ENCODE data around the gene PLAU. TPM values are rescaled to one million over a fixed set of nuclear protein-coding genes. Genes with fewer than 3 reads are reported as not detected.

Gene PLAU
- total and polyA plus RNA-seq, 9 of the 15 experiments (the other 6 are each of a cell fraction or from before 2014, with no cell fraction given) = 2.1 to 16.9 (median 3.3) TPM

DNA sequence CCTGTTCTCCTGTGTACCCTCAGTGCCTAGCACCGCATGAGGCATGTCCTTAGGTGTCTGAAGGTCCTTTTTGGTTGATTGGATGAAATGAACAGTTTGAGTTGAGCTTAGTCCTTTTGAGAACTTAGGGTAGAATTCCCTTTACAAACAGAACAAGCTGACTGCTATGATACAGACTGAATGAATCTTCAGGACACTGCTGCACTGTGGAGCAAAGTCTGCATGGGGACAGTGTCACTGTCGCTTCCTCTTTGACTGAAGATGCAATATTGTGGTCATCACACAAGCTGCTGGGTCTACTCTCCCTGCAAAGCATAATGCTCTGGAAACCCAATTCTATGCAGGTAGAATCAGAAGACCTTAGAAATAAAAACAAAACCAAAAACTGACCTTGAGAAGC, 8.6 kb upstream of the PLAU start:
- H3K4me2 ChIP-seq (ENCODE audit: insufficient read depth, low read length) = no peak overlapping the region
- 0 out of 2 replicates have a peak overlapping the region, but pooled peaks have one; percentile 11 for H2AFZ ChIP-seq (ENCODE audit: low read depth, low read length)
- H3K9ac ChIP-seq (ENCODE audit: insufficient read depth in 1 of 2, low read depth in 2 of 2, low read length in 2 of 2) = no peak overlapping the region
- TF ChIP-seq CUX1 (CRISPR knock-in tag; IDR thresholded peaks at IDR 0.05) (no peak), SPI1 (IDR thresholded peaks at IDR 0.05; ENCODE audit: borderline replicate concordance, low read depth, low read length) (peak; percentile 3; the same call in 1 of the 2 replicates)
- in situ Hi-C loops (cut with MboI) = no loop called here
- POLR2A ChIA-PET = interaction anchor here (0.8 to 1.2 kb wide), 5 partner anchors 14 to 33 kb away, joined by 3 to 5 read pairs (median 3); no protein-coding TSS in a partner anchor
- BruUV-seq (replicated peaks) = no TSS peak
- ATAC-seq (peak; percentile 47; the same call in 2 of the 3 replicates), FAIRE-seq (peak; percentile 6), DNase-seq (ENCODE audit: extremely low read depth in 1 of 4, low spot score in 3 of 4) (no peak)
- H3K79me2 ChIP-seq (ENCODE audit: control insufficient read depth, insufficient read depth, low read length) = no peaks in the 10 kb centered on the region
- H3K36me3 ChIP-seq (ENCODE audit: control insufficient read depth, insufficient read depth, low read length) = no peaks in the 10 kb centered on the region
- no peaks in the 10 kb centered on the region for H3K27me3 ChIP-seq (ENCODE audit: control insufficient read depth in 2 of 2, insufficient read depth in 2 of 2, low read length in 2 of 2)
- no peaks in the 10 kb centered on the region for H3K9me3 ChIP-seq (replicated peaks; ENCODE audit: control insufficient read depth, insufficient read depth, low read depth, low read length)
- no peak overlapping the region for H3K4me3 ChIP-seq
- peaks cover 6 to 8% of the 10 kb centered on the region in 2 experiments; a peak in 4 of 5 replicates for H3K4me1 ChIP-seq (replicated peaks in 1 of 2; ENCODE audit: control insufficient read depth in 2 of 2, insufficient read depth in 2 of 2, low read length in 2 of 2)
- H4K20me1 ChIP-seq (replicated peaks; ENCODE audit: control insufficient read depth, insufficient read depth, low read length) = no peaks in the 10 kb centered on the region
- CTCF ChIA-PET (ENCODE audit: low intra/inter-chr PET ratio) = no interaction called here
- no peak overlapping the region for H3K27ac ChIP-seq (ENCODE audit: extremely low read depth, low read depth, low read length)
- H3K9me1 ChIP-seq (ENCODE audit: control insufficient read depth, insufficient read depth, low read length) = no peaks in the 10 kb centered on the region
- WGBS (ENCODE audit: insufficient coverage, low coverage, missing lambda C conversion rate) = 76% methylated on average over 2 of the region's 2 CpGs
- intact Hi-C loops (cut with micrococcal nuclease) = no loop called here

All from K562 (cell line).